ENCODE measurements around the gene TFCP2L1. TPM values are rescaled to one million over a fixed set of nuclear protein-coding genes. Genes with fewer than 3 reads are reported as not detected.

TFCP2L1 gene
- total RNA-seq, 1 experiment from 2014 or later: 4.3 TPM

Other genes with a start within 250 kb of the TFCP2L1 start
- not detected in 3 replicates for gene RNU4ATAC, start 245.7 kb upstream of the TFCP2L1 start, total RNA-seq (2021)